H9 (cell line): Measurements from ENCODE around the gene LACTB. TPM values are rescaled to one million over a fixed set of nuclear protein-coding genes. Genes with fewer than 3 reads are reported as not detected.
A peak's percentile ranks its signal among the peaks of the same experiment; 100 is the strongest.

ENCODE experiments used
- DNase-seq: peaks from one replicate; pipeline ENCODE4 v3.0.0-alpha.2; 2017
- H2AFZ ChIP-seq: one replicate; pipeline ENCODE4 v1.6.1; 2013; ENCODE audit warnings: mild to moderate bottlenecking, low read length, control low read depth, moderate library complexity
- H2AK5ac ChIP-seq: 2 replicates; pipeline ENCODE4 v1.6.1; 2013; ENCODE audit warnings: low read length, control low read depth, mixed read lengths; ENCODE audit not compliant: insufficient read length
- H2BK120ac ChIP-seq: one replicate; pipeline ENCODE4 v1.6.1; 2013; ENCODE audit warnings: low read depth, mild to moderate bottlenecking, low read length, control low read depth, inconsistent platforms; ENCODE audit not compliant: poor library complexity, severe bottlenecking
- H2BK12ac ChIP-seq: 2 replicates; pipeline ENCODE4 v1.6.1; 2013; ENCODE audit warnings: low read length, control low read depth, mixed read lengths, low read depth; ENCODE audit not compliant: insufficient read length
- H2BK15ac ChIP-seq: 2 replicates; pipeline ENCODE4 v1.6.1; 2013; ENCODE audit warnings: low read depth, low read length, control low read depth
- H2BK20ac ChIP-seq: one replicate; pipeline ENCODE4 v1.6.1; 2013; ENCODE audit warnings: low read depth, mild to moderate bottlenecking, low read length, control low read depth, inconsistent platforms; ENCODE audit not compliant: poor library complexity, severe bottlenecking
- H2BK5ac ChIP-seq: 2 replicates; pipeline ENCODE4 v1.6.1; 2013; ENCODE audit warnings: low read length, control low read depth, mixed read lengths; ENCODE audit not compliant: insufficient read length
- H3K14ac ChIP-seq: 2 replicates; pipeline ENCODE4 v1.6.1; 2013; ENCODE audit warnings: low read length, control low read depth; ENCODE audit not compliant: insufficient read depth
- H3K18ac ChIP-seq: 2 replicates; pipeline ENCODE4 v1.6.1; 2013; ENCODE audit warnings: low read depth, mild to moderate bottlenecking, mixed read lengths, low read length, control low read depth; ENCODE audit not compliant: insufficient read length
- H3K23ac ChIP-seq: 2 replicates; pipeline ENCODE4 v1.6.1; 2013; ENCODE audit warnings: low read length, control low read depth, mixed read lengths, low read depth; ENCODE audit not compliant: insufficient read length
- H3K23me2 ChIP-seq: 2 replicates; pipeline ENCODE4 v1.6.1; 2013; ENCODE audit warnings: low read depth, mild to moderate bottlenecking, mixed read lengths, low read length, control low read depth; ENCODE audit not compliant: insufficient read length, poor library complexity, severe bottlenecking
- H3K27ac ChIP-seq: 2 replicates; pipeline ENCODE4 v1.5.1; 2013; ENCODE audit warnings: low read length, control low read depth, mixed read lengths, low read depth; ENCODE audit not compliant: insufficient read length
- H3K27me3 ChIP-seq: 2 replicates; pipeline ENCODE4 v1.6.1; 2013; ENCODE audit warnings: low read length, control low read depth, inconsistent platforms; ENCODE audit not compliant: insufficient read depth
- H3K4ac ChIP-seq: 2 replicates; pipeline ENCODE4 v1.6.1; 2013; ENCODE audit warnings: low read depth, mild to moderate bottlenecking, control low read depth, inconsistent platforms, low read length, moderate library complexity
- H3K4me1 ChIP-seq: 2 replicates; pipeline ENCODE4 v1.6.1; 2013; ENCODE audit warnings: low read length, control low read depth, inconsistent platforms; ENCODE audit not compliant: insufficient read depth
- H3K4me2 ChIP-seq: 2 replicates; pipeline ENCODE4 v1.6.1; 2013; ENCODE audit warnings: low read length, control low read depth, mixed read lengths; ENCODE audit not compliant: insufficient read length, insufficient read depth
- H3K56ac ChIP-seq: 2 replicates; pipeline ENCODE4 v1.6.1; 2013; ENCODE audit warnings: low read depth, mild to moderate bottlenecking, mixed read lengths, low read length, control low read depth; ENCODE audit not compliant: insufficient read length
- H3K79me1 ChIP-seq: 2 replicates; pipeline ENCODE4 v1.6.1; 2013; ENCODE audit warnings: low read depth, mild to moderate bottlenecking, moderate library complexity, low read length, control low read depth, inconsistent platforms; ENCODE audit not compliant: insufficient read depth, poor library complexity, severe bottlenecking
- H3K79me2 ChIP-seq: 2 replicates; pipeline ENCODE4 v1.6.1; 2013; ENCODE audit warnings: low read length, control low read depth, inconsistent platforms; ENCODE audit not compliant: insufficient read depth
- H3K9ac ChIP-seq: 2 replicates; pipeline ENCODE4 v1.6.1; 2013; ENCODE audit warnings: low read length, control low read depth, mixed read lengths; ENCODE audit not compliant: insufficient read length; ENCODE audit errors: extremely low read depth
- H3K9me3 ChIP-seq: one replicate; pipeline ENCODE4 v1.6.1; 2013; ENCODE audit warnings: low read depth, low read length, inconsistent platforms; ENCODE audit not compliant: control insufficient read depth
- H3T11ph ChIP-seq: one replicate; pipeline ENCODE4 v1.6.1; 2013; ENCODE audit warnings: mild to moderate bottlenecking, low read length, control low read depth, inconsistent platforms
- H4K20me1 ChIP-seq: one replicate; pipeline ENCODE4 v1.6.1; 2013; ENCODE audit not compliant: control insufficient read depth, insufficient read length, insufficient read depth
- H4K5ac ChIP-seq: 2 replicates; pipeline ENCODE4 v1.6.1; 2013; ENCODE audit warnings: low read depth, mild to moderate bottlenecking, mixed read lengths, low read length, control low read depth; ENCODE audit not compliant: insufficient read length
- H4K8ac ChIP-seq: replicated peaks from 2 replicates; pipeline ENCODE4 v1.6.1; 2013; ENCODE audit warnings: low read length, control low read depth, mixed read lengths, low read depth; ENCODE audit not compliant: insufficient read length
- H4K91ac ChIP-seq: 2 replicates; pipeline ENCODE4 v1.6.1; 2013; ENCODE audit warnings: low read depth, mild to moderate bottlenecking, moderate library complexity, mixed read lengths, low read length, control low read depth; ENCODE audit not compliant: insufficient read length
- H3K27ac Mint-ChIP-seq, 3 experiments: 2 replicates in 2 of 3; 3 replicates in 1 of 3; pipeline ENCODE4 v1.8.0; 2020 to 2021; ENCODE audit warnings: mixed read lengths in 3 of 3, mild to moderate bottlenecking in 1 of 3, moderate library complexity in 1 of 3
- H3K27me3 Mint-ChIP-seq: 2 replicates; pipeline ENCODE4 v1.8.0; 2021; ENCODE audit warnings: low read depth, mild to moderate bottlenecking, moderate library complexity, mixed read lengths
- H3K36me3 Mint-ChIP-seq, 3 experiments: 2 replicates in 2 of 3; 3 replicates in 1 of 3; pipeline ENCODE4 v1.8.0; 2020 to 2021; ENCODE audit warnings: low read depth in 3 of 3, mixed read lengths in 3 of 3; ENCODE audit not compliant: insufficient read depth in 1 of 3
- H3K4me1 Mint-ChIP-seq, 2 experiments: 2 replicates each; pipeline ENCODE4 v1.8.0; 2020; ENCODE audit warnings: mixed read lengths in 2 of 2
- H3K4me3 Mint-ChIP-seq, 2 experiments: 2 replicates in 1 of 2; 3 replicates in 1 of 2; pipeline ENCODE4 v1.8.0; 2020 to 2021; ENCODE audit warnings: mild to moderate bottlenecking in 2 of 2, mixed read lengths in 2 of 2, moderate library complexity in 1 of 2
- H3K9me3 Mint-ChIP-seq, 2 experiments: 2 replicates in 1 of 2; 3 replicates in 1 of 2; pipeline ENCODE4 v1.8.0; 2020; ENCODE audit warnings: mild to moderate bottlenecking in 2 of 2, mixed read lengths in 2 of 2, moderate library complexity in 1 of 2
- WGBS: extraction: QIAGEN DNeasy Blood & Tissue Kit; methylation state at CpG from one replicate; pipeline ENCODE4 v1.1.7; 2013; ENCODE audit warnings: missing lambda C conversion rate, low lambda C conversion rate, mixed read lengths; ENCODE audit not compliant: insufficient read length; ENCODE audit errors: extremely low coverage; 5-methylcytosine and 5-hydroxymethylcytosine counted together
- total RNA-seq: library from RNA; stranded (reverse); gene quantifications from 2 replicates; pipeline ENCODE4 v1.2.1, GENCODE V29; 2021
- TF ChIP-seq, protein P1 (sequence below): fragments of 200-600 bp; sonication (generic); conservative IDR thresholded peaks from 3 replicates; pipeline ENCODE4 v1.8.0; 2021; ENCODE audit warnings: antibody characterized with exemption, mild to moderate bottlenecking

The LACTB gene
- total RNA-seq, 1 experiment from 2014 or later: 10.3 TPM

DNA sequence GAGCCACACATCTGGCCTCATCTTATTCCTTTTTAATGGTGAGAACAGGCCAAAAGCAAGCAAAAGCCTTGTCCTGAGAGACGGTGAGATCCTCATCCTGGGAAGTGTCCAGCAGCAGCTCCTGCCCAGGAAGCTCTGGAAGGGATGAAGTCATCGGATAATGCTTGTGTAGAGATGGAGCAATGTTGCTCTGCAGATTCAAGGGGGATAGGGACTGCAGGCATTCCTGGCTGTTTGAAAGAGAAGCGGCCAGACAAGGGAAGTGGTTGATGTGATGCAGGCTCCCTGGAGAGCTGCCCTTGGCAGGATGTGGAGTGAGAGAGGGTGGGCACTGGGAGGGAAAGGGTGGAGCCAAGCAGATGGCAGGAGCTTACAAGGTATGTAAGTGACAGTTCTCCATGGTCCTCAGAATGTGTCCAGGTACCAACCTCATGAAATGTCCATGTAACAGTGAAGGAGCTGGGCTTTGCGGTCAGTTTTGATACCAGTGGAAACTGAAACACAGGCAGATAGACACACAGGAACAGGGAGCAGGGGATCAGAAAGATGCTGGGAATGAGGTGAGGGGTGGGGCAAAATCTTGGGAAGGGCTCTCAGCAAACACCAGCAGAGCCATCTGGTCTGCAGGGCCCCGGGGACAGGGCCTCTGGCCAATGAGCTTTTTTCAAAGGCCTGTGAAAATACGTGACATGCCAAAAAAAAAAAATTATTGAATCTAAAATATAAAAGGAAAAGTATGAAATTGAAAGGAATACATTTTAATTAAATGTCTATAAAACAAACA lies 32.2 kb upstream of the LACTB start:
- peaks cover 20% of the 10 kb centered on the region; the same call in 1 of the 2 replicates for H3K4me1 ChIP-seq
- H3K9ac ChIP-seq: no peak overlapping the region
- H4K20me1 ChIP-seq: no peaks in the 10 kb centered on the region
- Mint-ChIP-seq H3K36me3 (no peaks in the 10 kb centered on the region; a peak in 1 of 7 replicates), H3K4me1 (peaks cover 50 to 52% of the 10 kb centered on the region in 2 experiments), H3K27me3 (no peaks in the 10 kb centered on the region), H3K9me3 (no peaks in the 10 kb centered on the region; a peak in 1 of 5 replicates), H3K4me3 (peak overlapping the region in 1 of 2 experiments; percentile 11; a peak in 2 of 5 replicates), H3K27ac (peak overlapping the region; percentile 76 to 95 (median 88))
- H2BK15ac ChIP-seq: no peak overlapping the region
- H3K27ac ChIP-seq: peak overlapping the region; percentile 43
- no peak overlapping the region for H2BK20ac ChIP-seq
- H3K23ac ChIP-seq: no peak overlapping the region
- no peak overlapping the region for H4K5ac ChIP-seq
- no CpG with 5 or more reads among the region's 6 CpGs for WGBS
- H4K8ac ChIP-seq: no peak overlapping the region
- no peak overlapping the region for H3K14ac ChIP-seq
- no peak overlapping the region for H3K4me2 ChIP-seq
- H4K91ac ChIP-seq: no peak overlapping the region
- no peak overlapping the region for H2BK120ac ChIP-seq
- no peak overlapping the region for H3K4ac ChIP-seq
- no peaks in the 10 kb centered on the region for H3K23me2 ChIP-seq
- no peaks in the 10 kb centered on the region for H3K79me1 ChIP-seq
- no peak overlapping the region for H2BK12ac ChIP-seq
- DNase-seq: peak; percentile 86
- H3K18ac ChIP-seq: no peak overlapping the region
- H3K56ac ChIP-seq: no peak overlapping the region
- no peaks in the 10 kb centered on the region for H3K9me3 ChIP-seq
- TF ChIP-seq, protein P1, sequence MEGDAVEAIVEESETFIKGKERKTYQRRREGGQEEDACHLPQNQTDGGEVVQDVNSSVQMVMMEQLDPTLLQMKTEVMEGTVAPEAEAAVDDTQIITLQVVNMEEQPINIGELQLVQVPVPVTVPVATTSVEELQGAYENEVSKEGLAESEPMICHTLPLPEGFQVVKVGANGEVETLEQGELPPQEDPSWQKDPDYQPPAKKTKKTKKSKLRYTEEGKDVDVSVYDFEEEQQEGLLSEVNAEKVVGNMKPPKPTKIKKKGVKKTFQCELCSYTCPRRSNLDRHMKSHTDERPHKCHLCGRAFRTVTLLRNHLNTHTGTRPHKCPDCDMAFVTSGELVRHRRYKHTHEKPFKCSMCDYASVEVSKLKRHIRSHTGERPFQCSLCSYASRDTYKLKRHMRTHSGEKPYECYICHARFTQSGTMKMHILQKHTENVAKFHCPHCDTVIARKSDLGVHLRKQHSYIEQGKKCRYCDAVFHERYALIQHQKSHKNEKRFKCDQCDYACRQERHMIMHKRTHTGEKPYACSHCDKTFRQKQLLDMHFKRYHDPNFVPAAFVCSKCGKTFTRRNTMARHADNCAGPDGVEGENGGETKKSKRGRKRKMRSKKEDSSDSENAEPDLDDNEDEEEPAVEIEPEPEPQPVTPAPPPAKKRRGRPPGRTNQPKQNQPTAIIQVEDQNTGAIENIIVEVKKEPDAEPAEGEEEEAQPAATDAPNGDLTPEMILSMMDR: no peak
- no peak overlapping the region for H2BK5ac ChIP-seq
- H2AK5ac ChIP-seq: no peak overlapping the region
- H3K79me2 ChIP-seq: no peaks in the 10 kb centered on the region
- H3T11ph ChIP-seq: no peak overlapping the region
- H2AFZ ChIP-seq: no peak overlapping the region
- no peaks in the 10 kb centered on the region for H3K27me3 ChIP-seq
